NCI-H82 treated with DMSO at 0.1 percent for 48 hours (cell line): ENCODE data around the gene ICAM5.
"Not testable (repeated sequence)": the region's sequence is repeated elsewhere in the genome, so short reads cannot be mapped to it uniquely, and the experiment has no call there.

Experiments
- DNase-seq: peaks from one replicate; lab custom pipeline; 2025; ENCODE audit not compliant: unreplicated experiment; lab: John Stamatoyannopoulos, UW

ICAM5 gene

GRCh38 chr19:10269333-10270179, 20.2 kb upstream of the ICAM5 start:
- DNase-seq: peak; percentile 15

GRCh38 chr19:10270180-10270615, 19.6 kb upstream of the ICAM5 start:
- no peak for DNase-seq

DNA sequence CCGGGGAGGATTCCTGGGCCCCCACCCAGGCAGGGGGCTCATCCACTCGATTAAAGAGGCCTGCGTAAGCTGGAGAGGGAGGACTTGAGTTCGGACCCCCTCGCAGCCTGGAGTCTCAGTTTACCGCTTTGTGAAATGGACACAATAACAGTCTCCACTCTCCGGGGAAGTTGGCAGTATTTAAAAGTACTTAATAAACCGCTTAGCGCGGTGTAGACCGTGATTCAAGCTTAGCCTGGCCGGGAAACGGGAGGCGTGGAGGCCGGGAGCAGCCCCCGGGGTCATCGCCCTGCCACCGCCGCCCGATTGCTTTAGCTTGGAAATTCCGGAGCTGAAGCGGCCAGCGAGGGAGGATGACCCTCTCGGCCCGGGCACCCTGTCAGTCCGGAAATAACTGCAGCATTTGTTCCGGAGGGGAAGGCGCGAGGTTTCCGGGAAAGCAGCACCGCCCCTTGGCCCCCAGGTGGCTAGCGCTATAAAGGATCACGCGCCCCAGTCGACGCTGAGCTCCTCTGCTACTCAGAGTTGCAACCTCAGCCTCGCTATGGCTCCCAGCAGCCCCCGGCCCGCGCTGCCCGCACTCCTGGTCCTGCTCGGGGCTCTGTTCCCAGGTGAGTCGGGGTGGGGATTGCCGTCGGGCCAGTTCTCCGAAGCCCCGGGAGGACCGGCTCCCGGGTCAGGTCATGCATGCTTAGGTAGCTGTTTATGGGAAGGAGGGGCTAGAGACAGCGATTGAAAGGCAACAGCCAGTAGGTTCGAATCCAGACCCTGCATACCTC, 18.9 kb upstream of the ICAM5 start, which contains the start of gene ICAM1:
TSS of gene ICAM1 (plus strand) at position 505 of the 779 bp plus-strand sequence. CDS start at position 545, 40 bp downstream.
- DNase-seq: no peak

- DNase-seq: no peak
Measured at GRCh38 chr19:10271543-10272086, 18.1 kb upstream of the ICAM5 start.

DNA sequence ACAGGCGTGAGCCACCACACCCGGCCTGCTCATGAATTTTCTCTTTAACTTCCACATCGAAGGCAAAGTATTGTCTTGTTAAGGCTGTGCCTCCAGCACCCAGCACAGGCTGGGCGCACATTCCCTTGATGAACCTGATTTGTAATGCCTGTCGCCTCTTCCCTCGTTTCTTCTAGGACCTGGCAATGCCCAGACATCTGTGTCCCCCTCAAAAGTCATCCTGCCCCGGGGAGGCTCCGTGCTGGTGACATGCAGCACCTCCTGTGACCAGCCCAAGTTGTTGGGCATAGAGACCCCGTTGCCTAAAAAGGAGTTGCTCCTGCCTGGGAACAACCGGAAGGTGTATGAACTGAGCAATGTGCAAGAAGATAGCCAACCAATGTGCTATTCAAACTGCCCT, 15.2 kb upstream of the ICAM5 start:
- no peak for DNase-seq

DNA sequence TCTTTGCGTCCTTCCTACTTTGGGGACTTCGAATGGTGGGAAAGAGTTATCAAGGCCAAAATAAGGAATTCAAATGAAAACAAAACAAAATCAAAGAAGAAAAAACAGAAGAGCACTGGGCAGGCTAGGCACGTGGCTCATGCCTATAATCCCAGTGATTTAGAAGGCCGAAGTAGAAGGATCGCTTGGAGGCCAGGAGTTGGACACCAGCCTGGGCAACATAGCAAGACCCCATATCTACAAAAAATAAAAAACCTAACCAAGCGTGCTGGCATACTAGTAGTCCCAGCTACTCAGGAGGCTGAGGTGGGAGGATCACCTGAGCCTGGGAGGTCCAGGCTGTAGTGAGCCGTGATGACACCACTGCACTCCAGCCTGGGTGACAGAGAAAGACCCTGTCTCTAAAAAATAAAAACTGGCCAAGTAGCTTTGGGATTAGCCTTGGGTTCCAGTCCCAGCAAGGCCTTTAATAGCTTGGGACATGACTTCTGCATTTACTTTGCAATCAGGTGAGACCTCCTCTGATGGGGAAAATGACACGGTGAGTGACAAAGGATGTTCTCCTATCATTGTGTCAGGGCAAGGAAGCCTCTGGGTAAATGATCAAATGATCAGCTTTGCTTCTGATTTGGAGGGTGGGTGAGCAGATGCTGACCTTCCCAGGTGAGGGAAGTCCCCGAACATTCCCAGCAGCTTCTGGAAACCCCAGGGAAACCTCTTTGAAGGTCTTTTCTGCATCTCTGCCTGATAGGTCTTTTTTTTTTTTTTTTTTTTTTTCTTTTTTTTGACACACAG, 11.8 kb upstream of the ICAM5 start:
- DNase-seq: no peak

- DNase-seq: no peak
Measured at GRCh38 chr19:10278935-10279334, 10.8 kb upstream of the ICAM5 start.

DNA sequence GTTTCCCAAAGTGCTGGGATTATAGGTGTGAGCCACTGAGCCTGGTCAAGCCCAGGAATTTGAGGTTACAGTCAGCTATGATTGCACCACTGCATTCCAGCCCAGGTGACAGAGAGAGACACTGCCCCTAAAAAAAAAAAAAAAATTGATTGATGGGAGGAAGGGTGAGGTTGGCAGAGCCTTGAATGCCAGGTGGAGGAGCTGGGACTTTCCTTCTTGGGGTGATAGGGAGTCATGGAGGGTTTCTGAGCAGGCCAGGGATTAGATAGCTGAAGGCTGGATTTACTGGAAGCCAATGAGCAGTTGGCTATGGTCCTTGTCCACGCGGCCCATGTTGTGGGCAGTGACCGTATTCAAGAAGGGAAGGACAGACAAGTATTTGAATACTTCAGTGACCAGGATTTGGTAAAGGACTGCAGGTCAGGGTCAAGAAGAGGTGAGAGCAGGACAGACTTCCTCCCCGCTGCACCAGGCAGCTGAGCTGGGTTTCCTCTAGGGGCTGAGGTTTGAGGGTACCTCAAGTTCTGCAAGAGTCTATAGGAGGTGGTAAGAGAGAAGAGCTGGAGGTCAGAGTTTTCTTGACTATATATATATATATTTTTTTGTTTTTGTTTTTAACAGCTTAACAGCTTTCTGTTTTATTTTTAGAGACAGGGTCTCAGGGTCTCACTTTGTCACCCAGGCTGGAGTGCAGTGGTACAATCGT, 9.9 kb upstream of the ICAM5 start:
- DNase-seq: no peak

DNA sequence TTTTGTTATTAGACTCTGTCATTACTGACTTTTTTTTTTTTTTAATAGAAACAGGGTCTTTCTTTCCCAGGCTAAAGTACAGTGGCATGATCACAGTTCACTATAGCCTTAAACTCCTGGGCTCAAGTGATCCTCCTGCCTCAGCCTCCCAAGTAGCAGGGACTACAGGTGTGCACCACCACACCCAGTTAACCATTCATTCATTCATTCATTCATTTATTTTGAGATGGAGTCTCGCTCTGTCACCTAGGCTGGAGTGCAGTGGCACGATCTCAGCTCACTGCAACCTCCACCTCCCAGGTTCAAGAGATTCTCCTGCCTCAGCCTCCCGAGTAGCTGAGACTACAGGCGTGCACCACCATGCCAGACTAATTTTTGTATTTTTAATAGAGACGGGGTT, 7.7 kb upstream of the ICAM5 start:
- not testable (repeated sequence) for DNase-seq

DNA sequence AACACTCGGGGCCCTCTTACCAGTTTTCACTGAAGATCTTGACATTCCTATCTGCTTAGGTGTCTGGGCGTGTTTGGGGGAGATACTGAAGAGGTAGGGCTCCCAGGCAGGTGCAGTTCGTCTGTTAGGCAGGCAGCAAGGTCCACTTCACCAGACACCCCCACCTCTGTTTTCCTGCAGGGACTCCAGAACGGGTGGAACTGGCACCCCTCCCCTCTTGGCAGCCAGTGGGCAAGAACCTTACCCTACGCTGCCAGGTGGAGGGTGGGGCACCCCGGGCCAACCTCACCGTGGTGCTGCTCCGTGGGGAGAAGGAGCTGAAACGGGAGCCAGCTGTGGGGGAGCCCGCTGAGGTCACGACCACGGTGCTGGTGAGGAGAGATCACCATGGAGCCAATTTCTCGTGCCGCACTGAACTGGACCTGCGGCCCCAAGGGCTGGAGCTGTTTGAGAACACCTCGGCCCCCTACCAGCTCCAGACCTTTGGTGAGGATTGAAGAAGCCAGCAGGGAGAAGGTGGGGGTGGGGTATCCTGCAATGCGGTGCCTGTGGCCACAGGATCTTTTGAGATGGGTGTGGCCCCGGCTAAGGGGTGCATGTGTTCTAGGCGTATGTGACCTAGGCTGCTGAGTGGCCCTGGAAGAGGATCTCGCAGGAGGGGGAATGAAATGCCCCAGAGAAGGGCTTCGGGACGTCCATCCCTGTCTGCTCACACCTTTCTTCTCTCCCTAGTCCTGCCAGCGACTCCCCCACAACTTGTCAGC, 6.3 kb upstream of the ICAM5 start:
- no peak for DNase-seq

- DNase-seq: no peak
Measured at GRCh38 chr19:10284065-10284959, 5.4 kb upstream of the ICAM5 start.

DNA sequence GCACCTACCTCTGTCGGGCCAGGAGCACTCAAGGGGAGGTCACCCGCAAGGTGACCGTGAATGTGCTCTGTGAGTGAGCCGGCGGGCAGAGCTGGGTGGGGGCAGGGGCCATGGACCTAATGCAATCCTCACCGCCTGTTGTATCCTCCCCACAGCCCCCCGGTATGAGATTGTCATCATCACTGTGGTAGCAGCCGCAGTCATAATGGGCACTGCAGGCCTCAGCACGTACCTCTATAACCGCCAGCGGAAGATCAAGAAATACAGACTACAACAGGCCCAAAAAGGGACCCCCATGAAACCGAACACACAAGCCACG, 4.8 kb upstream of the ICAM5 start:
- no peak for DNase-seq

DNA sequence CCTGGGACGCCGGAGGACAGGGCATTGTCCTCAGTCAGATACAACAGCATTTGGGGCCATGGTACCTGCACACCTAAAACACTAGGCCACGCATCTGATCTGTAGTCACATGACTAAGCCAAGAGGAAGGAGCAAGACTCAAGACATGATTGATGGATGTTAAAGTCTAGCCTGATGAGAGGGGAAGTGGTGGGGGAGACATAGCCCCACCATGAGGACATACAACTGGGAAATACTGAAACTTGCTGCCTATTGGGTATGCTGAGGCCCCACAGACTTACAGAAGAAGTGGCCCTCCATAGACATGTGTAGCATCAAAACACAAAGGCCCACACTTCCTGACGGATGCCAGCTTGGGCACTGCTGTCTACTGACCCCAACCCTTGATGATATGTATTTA, 4.4 kb upstream of the ICAM5 start:
- DNase-seq: no peak

- no peak for DNase-seq
Measured at GRCh38 chr19:10286803-10287737, 2.7 kb upstream of the ICAM5 start, which contains the start of gene ICAM4. Gene ICAM4, plus strand, starts transcription at chr19:10286955. Its CDS starts 58 bp downstream, at chr19:10287013.

DNA sequence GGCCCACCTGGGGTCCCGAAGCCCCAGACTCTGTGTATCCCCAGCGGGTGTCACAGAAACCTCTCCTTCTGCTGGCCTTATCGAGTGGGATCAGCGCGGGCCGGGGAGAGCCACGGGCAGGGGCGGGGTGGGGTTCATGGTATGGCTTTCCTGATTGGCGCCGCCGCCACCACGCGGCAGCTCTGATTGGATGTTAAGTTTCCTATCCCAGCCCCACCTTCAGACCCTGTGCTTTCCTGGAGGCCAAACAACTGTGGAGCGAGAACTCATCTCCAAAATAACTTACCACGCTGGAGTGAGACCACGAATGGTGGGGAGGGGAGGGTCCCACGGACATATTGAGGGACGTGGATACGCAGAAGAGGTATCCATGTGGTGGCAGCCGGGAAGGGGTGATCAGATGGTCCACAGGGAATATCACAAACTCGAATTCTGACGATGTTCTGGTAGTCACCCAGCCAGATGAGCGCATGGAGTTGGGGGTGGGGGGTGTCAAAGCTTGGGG, 1.0 kb upstream of the ICAM5 start:
- peak; percentile 61 for DNase-seq

GRCh38 chr19:10289167-10289835, 451 bp upstream of the ICAM5 start:
- peak; percentile 47 for DNase-seq

- DNase-seq: no peak
Measured at GRCh38 chr19:10290357-10290875, 664 bp downstream of the ICAM5 start.
